GM12872 (cell line): Measurements from ENCODE around the gene OTOF.

ENCODE experiments used
- TF ChIP-seq, protein P1 (sequence below): IDR thresholded peaks from 3 replicates; pipeline ENCODE4 v1.5.1; 2011; ENCODE audit warnings: low read depth, mild to moderate bottlenecking, low read length, moderate library complexity; ENCODE audit not compliant: insufficient read depth

OTOF gene

DNA sequence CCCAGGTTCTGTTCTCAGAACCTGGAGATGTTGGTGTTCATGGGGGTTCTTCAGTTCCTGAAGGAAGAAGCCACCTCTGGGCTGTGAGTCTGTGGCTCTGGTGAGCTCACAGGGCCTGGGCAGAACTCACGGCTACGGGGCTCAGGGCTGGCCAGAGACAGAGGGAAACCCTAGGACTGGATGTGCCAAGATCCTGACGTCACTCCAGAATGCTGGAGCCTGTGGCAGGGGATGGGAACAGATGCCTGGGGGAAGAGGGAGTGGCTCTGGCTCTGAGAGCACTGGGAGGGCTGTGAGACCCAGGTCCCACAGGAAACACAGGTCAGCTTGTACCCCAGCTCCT lies at the start of gene OTOF:
Gene OTOF (minus strand): TSS at position 214 of the 343 bp plus-strand sequence.
- TF ChIP-seq, protein P1, sequence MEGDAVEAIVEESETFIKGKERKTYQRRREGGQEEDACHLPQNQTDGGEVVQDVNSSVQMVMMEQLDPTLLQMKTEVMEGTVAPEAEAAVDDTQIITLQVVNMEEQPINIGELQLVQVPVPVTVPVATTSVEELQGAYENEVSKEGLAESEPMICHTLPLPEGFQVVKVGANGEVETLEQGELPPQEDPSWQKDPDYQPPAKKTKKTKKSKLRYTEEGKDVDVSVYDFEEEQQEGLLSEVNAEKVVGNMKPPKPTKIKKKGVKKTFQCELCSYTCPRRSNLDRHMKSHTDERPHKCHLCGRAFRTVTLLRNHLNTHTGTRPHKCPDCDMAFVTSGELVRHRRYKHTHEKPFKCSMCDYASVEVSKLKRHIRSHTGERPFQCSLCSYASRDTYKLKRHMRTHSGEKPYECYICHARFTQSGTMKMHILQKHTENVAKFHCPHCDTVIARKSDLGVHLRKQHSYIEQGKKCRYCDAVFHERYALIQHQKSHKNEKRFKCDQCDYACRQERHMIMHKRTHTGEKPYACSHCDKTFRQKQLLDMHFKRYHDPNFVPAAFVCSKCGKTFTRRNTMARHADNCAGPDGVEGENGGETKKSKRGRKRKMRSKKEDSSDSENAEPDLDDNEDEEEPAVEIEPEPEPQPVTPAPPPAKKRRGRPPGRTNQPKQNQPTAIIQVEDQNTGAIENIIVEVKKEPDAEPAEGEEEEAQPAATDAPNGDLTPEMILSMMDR, result no peak

DNA sequence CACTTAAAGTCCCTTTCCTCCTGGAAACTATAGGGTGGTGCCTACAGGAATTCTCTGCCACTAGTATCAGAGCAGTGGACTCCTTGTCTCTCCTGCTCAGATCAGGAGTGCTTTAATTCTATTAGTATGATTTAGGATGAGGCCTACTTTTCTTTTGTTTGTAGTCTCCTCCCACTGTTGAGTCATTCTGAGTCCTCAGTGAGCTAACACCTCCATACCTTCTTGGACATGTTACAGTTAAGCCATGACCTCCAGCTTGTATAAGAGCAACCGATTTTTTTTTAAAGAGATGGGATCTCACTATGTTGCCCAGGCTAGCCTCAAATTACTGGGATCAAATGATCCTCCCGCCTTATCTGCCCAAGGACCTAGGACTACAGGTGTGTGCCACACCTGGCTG lies 48.7 kb upstream of the OTOF start:
- TF ChIP-seq, protein P1, result no peak

DNA sequence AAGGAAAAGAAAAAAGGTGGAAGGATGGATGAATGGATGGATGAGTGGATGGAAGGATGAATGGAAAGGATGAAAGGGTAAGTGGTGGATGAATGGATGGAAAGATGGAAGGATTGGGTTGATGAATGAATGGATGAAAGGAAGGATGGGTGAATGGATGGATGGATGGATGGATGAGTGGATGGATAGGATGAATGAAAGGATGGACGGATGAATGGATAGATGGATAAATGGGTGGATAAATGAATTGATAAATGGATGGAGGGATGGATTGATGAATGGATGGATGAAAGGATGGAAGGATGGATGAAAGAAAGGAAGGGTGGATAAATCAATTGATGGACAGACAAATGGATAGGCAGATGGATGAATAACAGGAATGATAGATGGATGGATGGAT lies 48.2 kb upstream of the OTOF start:
- TF ChIP-seq, protein P1, result no peak

DNA sequence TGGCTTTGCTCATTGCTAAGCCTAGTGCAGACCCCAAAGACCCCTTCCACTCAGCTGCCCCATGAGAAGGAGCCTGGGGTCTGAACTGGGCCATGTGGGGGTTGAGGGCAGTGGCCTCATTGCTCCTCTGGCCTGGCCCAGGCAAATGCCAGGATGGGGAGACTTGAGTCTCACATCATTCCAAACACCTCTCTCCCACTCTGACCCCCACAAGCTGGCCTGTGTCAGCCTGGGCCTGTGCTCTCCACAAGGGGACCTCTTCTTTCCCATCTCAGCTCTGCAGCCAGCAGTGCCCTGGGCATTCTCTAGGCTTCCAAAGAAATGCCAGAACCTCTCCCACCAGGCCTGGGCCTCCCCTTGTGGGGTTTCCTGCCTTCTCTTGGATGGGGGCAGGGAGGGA lies 45.8 kb upstream of the OTOF start:
- TF ChIP-seq, protein P1, result no peak

DNA sequence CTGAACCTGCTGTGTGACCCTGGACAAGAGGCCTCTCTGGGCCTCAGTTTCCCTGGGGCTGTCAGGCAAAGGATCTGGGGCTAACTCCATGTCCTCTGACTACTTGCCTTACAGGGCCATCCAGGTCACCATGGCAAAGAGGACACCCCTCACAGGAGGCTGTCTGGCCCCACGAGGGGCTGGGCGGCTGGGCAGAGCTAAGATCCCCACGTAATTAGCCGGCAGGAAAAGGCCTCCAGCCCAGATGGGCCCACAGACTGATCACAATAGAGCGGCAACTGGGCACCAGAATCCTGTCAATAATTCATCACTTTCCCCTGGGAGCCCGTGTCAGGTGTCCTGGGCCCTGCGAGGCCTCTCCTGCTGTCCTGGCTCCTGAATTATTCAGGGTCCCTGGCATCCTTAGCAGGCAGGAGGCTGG lies 44.8 kb upstream of the OTOF start:
- TF ChIP-seq, protein P1, result no peak

DNA sequence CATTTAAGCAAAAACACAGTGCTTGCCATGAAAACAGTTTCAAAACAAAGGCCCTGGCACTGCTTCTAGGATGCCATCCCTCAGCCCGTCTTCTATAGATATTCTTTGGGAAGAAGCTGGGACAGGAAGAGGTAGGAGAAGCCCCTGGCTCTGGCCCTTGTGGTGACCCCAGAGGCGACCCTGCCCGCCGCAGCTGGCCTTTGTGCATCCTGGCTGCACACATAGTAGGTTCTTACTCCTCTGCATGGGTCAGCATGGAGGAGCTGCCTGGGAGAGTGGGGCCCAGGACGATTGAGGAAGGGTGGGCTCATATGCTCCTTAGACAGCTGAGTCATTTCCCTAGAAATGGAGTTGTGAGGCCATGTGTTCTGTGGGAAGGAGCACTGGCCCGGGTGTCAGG lies 44.4 kb upstream of the OTOF start:
- TF ChIP-seq, protein P1, result no peak

DNA sequence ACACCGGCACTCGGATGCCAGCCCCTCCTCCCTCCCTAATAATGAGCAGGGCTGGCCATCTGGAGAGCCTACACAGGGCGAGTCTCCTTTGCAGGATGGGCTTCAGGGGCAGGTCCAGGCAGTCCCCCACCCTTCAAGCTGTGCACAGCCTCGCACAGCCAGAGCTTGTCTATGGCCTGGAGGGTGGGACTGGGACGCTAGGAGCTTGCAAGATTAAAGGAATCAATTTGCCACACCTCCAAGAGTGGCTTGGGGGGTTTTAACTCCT lies 43.9 kb upstream of the OTOF start:
- TF ChIP-seq, protein P1, result no peak
